SHP77 treated with DMSO at 0.1 percent for 48 hours (cell line): Measurements from ENCODE around the gene SLC24A3.
A peak's percentile ranks its signal among the peaks of the same experiment; 100 is the strongest.

ENCODE experiments used
- DNase-seq: peaks from one replicate; lab custom pipeline; 2025; lab: John Stamatoyannopoulos, UW

The SLC24A3 gene

DNA sequence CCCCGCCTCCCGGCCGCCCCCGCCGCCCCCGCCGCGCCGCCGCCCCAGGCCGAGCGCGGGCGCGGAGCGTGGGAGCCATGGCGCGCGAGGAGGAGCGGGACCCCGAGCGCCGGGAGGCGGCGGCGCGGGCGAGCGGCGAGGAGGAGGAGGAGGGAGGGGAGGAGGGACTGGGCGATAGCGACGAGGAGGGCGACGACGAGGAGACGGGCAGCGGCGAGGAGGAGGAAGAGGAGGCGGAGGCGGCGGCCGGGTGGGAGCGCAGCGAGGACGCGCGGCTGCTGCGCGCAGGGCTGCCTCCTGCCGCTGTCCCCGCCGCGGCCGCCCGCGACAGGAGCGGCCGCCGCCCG lies at the start of gene SLC24A3:
TSS of gene SLC24A3 (plus strand) at position 174 of the 347 bp plus-strand sequence.
- DNase-seq = no peak

DNA sequence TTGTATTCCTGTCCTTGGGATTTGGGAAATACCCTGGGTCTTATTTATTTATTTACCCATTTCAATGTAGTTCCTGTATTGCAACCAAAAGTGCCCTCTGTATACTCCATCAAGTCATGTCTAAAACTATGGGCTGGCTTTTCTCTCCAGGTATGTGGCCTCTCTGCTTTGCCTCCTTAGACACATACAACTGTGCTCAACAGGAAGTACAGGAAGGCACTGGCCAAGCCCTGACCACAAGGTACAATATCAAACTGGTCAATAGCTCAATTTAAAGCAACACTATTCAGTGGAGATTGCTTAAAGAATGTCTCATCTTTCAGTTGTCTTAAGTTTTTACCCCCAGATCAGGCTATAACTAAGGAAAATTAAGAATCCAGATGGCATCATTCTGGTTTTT lies 42.3 kb upstream of the SLC24A3 start:
- DNase-seq = no peak

DNA sequence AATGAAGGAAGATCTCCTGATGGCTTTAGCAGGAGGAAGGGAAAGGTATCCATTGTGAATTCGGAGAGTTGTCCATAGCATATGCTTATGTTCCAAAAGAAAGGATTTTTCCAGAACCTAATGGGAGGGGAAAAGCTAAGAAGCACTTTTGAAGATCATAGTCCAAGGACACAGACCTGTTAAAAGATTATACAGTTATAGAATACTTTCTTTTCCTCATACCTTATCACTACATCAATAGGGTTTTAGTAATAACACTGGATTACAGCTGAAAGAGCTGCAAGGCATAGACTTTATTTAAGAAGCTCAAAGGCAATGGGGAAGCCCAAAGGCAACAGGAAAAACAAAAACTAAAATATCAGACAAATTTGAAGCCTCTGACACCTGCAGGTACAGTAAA lies 39.8 kb upstream of the SLC24A3 start:
- no peak for DNase-seq

DNA sequence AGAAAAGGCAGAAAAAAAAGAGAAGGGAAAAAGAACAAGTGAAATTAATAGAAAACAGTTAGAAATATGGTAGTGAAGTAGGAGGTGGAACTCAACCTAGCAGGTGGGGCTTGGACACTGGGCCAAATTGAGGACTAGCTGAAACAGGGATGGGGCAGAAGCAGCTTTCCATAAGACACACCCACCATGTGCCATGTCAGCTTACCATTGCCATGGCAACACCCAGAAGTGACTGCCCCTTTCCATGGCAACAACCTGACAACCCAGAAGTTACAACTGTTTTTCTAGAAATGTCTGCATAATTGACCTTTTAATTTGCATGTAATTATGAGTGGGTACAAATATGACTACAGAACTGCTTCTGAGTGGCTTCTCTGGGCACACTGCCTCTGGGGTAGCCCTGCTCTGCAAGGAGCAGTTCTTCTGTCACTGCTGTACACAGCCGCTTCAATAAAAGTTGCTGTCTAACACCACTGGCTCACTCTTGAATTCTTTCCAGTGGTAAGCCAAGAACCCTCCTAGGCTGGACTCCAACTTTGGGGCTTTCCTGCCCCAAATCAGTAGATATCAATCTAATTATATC lies 35.9 kb upstream of the SLC24A3 start:
- no peak for DNase-seq

DNA sequence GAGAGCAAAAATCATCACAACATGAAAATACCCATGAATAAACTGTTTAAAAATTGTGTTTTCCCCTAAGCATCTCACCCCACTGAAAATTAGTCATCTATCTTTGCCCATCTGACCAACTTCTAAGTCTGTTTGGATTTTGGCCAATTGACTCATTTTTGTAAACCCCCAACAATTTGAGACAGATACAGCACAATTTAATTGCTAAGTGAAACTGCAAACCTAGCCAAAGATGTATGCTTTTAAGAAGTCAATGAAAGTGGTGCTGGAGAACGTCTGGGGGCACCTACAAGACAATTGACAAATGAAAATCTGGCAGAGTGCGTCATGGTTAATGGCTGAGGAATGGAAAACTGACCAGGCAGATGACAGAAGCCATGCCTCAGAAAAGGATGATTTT lies 30.9 kb upstream of the SLC24A3 start:
- no peak for DNase-seq

DNA sequence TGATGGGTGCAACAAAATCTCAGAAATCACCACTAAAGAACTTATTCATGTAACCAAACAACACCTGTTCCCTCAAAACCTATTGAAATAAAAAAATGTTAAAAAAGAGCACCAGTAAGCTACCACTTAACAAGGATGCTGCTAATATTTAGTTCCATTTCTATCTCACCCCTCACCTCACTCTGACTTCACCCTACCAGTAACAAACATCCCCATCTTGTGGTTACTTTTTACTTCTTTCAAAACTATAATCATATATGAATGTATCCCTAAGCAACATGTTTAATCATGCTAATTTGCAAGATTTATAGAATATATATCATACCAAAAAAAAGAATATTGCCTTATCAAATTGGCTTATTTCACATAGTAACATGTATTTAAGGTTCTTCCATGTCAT lies 27.4 kb upstream of the SLC24A3 start:
- no peak for DNase-seq

DNA sequence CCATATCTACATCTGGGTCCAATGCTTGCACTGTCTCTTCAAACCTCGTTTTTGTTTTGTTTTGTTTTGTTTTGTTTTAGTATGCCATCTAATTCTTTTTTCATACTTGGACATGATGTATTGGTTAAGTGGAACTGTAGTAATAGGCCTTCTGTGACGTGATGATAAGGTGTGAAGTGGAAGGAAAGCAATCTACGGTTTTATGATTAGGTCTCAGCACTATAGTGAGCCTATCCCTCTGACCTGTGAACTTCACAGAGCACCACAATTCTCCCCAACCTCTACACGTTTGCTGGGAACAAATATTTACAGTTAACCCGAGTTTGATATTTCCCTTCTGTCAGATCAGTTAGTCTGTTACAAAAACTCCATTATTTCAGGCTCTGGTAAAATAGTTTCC lies 19.1 kb upstream of the SLC24A3 start:
- DNase-seq = no peak

DNA sequence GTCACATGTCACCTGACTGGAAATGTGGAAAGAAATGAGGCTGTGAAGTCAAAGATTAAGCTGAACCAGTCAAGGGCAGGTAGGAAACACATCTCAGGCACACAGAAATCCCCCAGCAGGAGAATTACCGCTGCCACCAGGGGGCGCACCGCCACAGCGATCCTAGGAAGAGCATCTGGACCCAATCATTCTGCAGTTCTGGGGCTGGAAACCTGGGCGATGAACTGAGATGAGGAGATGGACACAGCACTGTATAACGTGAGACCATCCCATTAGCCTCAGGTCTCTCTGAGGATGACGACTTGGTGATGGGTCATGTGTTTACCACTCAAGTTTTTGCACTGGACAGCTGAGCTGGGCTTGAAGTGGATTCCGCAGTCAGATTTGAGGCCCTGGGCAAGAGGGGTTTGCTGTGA lies 6.5 kb upstream of the SLC24A3 start:
- DNase-seq = peak; percentile 23

DNA sequence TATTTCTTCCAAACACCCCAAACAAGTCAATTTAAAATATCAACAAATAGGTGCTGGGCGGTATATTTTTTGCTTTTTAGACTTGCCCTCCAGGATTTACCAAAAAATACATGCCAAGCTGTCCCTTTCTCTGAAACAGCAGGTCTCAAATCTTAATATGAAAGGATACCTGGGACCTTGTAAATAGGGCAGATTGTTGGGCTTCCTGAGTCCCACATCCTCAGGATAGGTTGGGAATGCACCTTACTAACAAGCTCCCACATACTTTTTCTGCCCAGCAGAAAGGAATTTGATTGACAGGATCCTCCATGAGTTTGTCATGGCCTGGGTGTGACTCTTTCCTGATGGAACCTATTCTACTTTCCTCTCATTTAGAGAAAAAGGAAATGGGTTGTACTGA lies 4.9 kb upstream of the SLC24A3 start:
- no peak for DNase-seq

DNA sequence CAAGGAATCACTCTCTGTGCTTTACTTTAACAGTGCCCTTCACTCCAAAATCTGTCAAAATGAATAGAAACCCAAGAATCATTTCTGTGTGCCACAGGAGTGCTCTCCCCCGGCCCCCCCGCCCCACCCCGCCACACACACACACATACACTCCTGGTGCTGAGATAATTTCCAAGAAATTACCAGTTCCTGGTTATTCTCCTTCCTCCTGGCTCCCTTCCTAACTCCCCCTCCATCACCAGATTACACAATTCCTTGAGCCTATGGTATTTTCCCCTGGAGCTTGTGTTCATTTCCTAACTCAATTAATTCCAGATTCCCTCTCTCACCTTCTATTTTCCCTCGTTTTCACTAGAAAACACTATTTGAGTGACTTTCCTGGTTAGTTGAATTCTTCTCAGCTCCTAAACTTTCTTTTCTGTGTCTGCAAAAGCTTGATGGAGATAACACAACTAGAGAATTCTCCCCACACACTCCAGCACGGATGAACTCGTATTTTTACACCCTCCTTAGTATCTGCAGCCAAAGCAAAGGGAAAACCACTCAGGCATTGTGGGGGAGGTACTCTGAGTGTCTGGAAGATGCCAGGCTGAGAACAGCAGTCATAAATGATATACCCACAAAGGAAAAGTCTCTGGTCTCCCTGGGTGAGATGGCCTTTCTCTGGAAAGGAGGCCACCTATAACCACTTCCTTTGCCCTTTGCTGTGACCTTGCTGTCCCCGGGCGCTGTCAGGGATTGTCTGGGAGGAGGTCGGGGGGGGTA lies 1.9 kb upstream of the SLC24A3 start:
- DNase-seq = no peak

DNA sequence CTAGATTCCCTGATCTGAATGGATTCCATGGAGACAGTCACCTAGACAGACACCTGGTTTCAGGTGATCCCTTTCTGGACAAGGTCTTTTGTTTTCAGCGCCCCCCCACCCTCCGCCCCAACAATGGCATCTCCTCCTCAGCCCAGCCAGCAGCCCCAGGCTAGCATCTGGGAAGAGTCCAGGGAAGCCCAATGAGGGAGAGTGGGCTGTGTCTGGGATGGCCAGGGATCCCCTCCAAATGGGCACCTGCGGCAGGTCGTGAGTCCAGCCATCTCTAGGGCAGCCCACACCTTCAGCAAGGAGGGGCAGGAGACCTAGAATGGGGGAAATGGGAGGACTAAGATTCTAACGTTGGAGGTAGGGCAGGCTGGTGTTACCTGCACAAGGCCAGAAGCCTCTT lies 1.2 kb upstream of the SLC24A3 start:
- DNase-seq = no peak

DNA sequence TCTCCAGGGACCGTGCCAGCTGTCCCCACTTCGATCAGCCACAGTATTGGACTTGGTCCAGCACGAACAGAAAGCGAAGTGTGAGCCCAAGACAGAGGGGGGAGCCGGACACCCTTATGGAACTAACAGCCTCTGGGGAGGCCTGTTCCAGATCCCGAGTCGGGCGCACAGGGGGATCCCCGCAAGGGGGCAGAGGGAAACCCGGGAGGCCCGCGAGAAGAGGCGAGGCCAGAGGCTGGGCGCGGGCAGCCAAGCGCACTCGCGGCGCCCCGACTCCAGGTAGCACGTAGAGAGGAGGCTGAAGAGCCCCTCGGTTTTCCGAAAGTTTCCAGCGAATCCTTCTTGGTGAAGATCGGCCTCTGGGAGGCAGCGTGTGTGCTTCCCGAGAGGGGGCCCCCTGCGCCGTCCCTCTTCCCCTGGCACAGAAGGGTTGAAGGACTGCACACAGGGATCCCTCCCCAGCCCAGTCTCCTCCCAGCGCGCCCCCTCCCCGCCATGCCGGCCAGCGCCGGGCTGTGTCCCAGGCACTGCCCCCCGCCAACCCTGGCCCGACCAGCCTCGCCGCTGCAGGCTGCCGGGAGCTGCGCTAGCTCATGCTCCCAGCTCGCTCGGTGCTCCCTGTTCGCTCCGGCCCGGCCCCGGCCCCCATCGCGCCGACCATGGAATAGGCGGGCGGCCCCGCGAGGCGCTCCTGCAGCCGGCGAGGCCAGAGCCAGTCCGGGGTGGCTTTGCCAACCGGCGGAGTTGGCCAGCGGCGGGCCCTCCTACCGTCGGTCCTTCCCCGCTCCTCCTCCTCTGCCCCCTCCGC lies 577 bp upstream of the SLC24A3 start:
- DNase-seq = no peak

DNA sequence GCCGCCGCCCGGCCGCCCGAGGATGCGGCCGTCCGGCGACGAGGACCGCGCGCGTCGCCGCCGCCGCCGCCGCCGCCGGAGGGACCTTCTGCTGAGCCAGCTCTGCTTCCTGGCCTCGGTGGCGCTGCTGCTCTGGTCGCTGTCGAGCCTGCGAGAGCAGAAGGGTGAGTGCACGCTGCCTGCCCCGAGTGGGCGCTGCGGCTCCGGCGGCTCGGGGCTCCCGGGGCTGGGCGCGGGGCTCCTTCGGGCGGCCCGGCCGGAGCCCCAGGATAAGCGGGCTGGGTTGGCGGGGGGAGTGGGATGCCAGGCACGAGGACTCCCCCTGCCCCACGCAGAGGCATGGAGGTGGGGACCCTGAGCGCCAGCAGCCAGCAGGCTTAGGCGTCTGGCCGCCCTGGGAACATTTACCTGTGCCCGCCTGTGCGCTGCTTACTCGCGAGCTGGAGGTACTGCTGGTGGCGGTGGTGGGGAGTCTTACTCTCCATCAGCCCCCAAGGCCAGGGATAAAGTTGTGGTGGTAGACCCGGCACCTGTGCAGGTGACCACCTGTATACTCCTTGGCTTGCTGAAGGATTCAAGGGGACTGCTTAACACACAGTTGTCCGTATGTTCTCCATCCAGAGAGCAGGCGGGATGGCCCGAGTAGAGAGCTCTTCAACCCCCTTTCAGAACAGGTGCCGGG lies 520 bp downstream of the SLC24A3 start:
- DNase-seq = no peak

DNA sequence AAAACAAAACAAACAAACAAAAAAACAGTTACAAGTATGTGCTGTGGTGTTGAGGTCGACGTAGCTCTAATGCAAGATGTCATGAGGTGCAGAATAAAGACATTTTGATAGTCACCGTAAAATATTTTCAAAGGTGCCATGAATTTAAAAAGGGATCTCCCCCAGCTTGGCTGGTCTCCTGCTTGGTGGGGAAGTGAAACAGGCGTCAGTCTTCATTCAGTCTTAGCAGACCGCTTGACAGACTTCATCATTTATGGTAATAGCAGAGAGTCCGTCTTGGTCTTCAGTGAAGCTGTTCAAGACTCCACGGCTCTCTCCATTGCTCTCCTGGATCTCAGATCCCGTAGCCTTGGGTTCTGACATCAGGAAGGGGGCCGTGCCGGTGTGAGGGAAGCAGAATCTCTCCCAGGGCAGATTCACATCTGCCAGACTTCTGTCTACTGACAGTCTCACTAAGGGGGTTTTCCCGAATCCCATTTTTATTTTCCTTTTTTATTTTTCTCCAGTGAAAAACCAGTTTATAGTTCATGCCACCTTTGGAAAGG lies 1.6 kb downstream of the SLC24A3 start:
- DNase-seq = no peak

DNA sequence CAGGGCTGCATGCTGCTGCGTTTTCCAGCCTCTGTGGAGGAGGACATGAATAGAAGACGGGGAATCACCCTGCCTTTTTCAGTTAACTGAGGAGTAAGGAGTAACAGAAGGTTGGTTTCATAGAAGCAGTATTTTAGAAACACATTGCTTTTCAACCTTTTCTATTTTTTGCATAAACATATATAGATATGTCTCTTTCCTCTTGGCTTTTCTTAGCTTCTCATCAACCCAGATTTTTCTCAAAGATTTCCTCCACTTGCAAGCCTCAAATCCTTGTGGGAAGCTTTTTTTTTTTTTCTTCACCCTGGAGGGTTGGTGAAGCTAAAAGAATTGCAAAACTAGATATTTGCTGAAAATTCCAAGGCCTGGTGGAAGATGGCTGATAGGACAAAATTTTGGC lies 6.0 kb downstream of the SLC24A3 start:
- DNase-seq = no peak

DNA sequence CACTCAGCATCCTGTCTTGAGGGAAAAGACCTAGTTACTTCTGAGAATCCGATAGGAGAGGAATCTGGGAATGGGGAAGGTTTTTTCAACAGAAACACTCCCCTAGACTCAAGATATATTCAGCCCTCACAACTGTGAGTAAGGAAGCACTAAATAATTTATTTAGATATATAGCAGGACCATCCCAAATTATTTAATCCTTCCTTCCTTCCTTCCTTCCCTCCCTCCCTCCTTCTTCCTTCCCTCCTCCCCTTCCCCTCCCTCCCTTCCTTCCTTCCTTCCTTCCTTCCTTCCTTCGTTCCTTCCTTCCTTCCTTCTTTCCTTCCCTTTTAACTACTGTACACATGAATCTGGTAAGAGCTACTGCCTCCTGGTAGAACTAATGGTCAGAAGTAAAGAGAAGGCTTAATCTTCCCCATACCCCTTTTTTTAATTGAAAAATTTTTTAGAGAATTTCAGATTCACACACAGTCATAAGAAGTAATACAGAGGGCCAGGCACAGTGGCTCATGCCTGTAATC lies 10.1 kb downstream of the SLC24A3 start:
- DNase-seq = no peak

DNA sequence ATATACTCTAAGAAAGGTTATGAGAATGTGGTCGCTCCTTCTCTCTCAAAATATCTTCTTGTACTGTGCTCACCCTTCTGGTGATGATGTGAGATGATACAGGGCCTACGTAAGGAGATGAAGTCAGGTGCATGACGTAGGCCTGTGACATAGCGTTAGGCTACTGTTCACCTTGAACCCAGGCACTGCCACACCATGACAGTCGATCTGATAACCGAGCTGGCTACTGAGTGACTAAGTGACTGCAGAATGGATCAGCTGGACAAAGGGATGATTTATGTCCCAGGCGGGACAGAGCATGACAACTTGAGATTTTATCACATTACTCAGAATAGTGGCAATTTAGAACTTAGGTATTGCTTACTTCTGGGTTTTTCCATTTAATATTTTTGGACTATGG lies 11.2 kb downstream of the SLC24A3 start:
- DNase-seq = no peak

DNA sequence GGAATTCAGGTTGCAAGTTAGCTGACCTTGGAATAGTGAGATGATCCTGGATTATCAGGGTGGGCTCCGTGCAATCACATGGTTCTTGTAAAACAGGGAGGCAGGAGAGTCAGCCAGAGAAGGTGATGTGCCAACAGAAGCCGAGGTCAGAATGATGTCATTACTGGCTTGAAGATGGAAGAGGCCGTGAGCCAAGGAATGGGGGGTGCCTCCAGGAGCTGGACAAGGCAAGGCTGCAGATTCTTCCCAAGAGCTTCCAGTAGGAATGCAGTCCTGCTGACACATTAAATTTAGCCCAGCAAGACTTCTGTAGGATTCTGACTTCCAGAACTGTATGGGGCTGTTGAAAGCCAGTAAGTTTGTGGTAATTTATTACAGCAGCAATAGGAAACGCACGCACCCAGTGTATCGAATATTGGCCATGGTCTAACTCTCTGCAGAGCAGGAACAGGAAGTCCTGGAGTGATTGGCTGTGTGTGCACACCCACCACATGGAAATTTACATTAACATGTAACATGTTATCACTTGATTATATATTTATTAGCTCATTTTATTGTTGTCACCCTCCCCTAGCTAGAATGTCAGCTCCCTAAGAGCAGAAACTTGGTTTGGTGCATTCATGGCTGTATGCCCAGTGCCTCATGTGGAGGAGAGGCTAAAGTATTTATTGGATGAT lies 19.1 kb downstream of the SLC24A3 start:
- no peak for DNase-seq

DNA sequence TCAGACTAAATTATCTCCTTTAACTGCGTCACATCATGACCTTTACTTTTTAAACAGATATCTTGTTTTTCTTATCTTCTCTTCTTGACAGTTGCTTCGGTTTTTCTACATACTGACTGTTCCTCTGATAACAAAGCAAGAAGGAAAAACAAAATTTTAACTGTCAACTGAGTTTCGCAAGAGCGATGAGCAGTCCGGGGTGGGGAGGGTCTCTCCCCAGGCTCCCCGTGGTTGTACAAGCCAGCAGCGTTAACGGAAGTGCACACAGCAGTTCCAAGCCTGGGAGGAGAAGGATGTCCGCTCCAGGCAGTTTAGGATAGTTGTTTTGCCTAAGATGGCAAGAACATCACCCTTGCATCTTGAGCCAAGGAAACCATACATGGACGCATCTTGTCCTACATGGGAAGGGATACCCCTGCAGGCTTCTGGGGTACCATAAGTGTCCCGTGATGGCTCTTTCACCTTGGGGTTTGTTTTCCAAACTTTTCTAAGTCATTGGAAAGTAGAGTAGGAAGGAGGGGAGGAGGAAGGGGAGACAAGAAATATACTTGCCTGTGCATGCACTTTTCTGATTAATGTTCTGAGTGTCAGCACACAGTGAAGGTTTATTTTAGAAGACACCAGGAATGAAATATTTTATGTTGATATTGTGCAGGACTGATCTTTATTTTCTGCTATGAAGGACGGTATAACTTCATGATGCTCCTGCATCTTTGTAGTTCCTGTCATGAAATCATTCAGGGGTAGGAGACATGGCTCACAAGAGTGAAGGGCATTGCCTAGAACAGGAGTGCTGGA lies 20.8 kb downstream of the SLC24A3 start:
- no peak for DNase-seq

DNA sequence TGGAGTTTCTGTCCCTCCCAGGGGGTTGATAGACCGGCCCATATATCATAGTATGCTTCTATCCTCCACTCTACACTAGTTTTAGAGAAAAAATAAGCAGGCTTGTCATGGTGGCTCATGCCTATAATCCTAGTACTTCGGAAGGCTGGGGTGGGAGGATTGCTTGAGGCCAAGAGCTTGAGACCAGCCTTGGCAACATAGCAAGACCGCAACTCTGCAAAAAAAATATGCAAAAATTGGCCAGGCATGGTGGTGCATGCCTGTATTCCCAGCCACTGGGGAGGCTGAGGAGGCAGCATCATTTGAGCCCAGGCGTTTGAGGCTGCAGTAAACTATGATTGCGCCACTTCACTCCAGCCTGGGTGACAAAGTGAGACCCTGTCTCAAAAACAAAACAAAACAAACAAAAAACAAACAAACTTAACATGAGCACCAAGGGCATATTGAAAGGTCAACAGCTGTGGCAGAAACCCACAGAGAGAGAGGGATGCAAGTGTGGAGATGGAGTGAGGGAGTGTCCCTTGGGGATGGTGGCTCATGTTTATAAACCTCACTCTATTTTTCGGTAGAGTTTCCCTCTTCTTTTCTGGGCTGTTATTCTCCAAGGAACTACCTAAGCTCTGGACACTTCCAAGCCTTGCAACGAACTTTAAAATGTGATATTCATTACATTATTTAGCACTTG lies 24.1 kb downstream of the SLC24A3 start:
- DNase-seq = no peak
